ENCODE results near the gene ACAD8. TPM values are rescaled to one million over a fixed set of nuclear protein-coding genes. Genes with fewer than 3 reads are reported as not detected.

ACAD8 gene
- total RNA-seq, 6 donors from 2014 or later, result 27.7 to 64.4 (median 36.9) TPM

DNA sequence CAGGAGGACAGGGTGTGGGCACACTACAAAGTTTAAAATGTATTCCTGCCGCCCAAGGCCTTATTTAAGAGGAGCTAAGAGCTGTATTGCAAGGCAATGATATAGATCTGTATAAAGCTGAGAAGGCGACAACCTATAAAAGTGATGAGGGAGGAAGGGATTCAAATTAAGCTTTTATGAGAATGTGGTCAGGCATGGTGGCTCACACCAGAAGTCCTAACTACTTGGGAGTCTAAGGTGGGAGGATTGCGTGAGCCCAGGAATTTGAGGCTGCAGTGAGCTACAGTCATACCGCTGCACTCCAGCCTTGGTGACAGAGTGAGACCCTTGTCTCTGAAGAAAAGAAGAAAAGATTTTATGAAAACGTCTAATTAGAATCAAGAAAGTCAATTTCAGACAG, 13.1 kb downstream of the ACAD8 start:
- DNase-seq (no peak), ATAC-seq (ENCODE audit: low FRiP score in 2 of 2) (peak; percentile 15 to 35)
- Histone ChIP-seq H3K27ac (peak overlapping the region in 1 of 4 donors; percentile 54), H3K4me3 (no peak overlapping the region), H3K9me3 (no peaks in the 10 kb centered on the region), H3K27me3 (no peaks in the 10 kb centered on the region), H3K36me3 (peaks cover 0 to 37% (median 26%) of the 10 kb centered on the region in 4 donors), H3K4me1 (peaks cover 13 to 21% (median 16%) of the 10 kb centered on the region in 4 donors)
- 72 to 78% methylated on average over 5 of the region's 5 CpGs for WGBS, 2 donors
- TF ChIP-seq POLR2AphosphoS5 (IDR thresholded peaks at IDR 0.05) (no peak), POLR2A (IDR thresholded peaks at IDR 0.05) (no peak), EP300 (IDR thresholded peaks at IDR 0.05) (no peak)
- TF ChIP-seq, protein P1, sequence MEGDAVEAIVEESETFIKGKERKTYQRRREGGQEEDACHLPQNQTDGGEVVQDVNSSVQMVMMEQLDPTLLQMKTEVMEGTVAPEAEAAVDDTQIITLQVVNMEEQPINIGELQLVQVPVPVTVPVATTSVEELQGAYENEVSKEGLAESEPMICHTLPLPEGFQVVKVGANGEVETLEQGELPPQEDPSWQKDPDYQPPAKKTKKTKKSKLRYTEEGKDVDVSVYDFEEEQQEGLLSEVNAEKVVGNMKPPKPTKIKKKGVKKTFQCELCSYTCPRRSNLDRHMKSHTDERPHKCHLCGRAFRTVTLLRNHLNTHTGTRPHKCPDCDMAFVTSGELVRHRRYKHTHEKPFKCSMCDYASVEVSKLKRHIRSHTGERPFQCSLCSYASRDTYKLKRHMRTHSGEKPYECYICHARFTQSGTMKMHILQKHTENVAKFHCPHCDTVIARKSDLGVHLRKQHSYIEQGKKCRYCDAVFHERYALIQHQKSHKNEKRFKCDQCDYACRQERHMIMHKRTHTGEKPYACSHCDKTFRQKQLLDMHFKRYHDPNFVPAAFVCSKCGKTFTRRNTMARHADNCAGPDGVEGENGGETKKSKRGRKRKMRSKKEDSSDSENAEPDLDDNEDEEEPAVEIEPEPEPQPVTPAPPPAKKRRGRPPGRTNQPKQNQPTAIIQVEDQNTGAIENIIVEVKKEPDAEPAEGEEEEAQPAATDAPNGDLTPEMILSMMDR (IDR thresholded peaks at IDR 0.05), result no peak

DNA sequence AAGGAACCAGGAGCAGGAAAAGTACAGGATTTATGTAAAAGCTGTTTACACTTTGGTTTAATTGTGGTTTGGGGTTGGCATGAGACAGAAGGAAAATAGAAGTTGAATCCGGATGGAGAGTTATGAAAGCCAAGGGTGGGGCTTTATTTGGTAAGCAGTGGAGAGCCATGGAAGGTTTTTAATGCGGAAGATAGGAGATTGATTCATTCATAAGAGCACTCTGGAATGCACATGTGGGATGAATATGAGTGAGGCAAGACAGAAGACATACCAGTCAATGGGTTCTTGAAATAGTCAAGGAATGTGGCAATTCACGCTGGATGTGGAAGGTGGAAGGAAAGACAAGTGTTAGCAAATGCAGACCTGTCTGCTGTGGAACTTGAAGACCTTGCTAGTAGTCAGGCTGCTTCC, 13.5 kb downstream of the ACAD8 start:
- Histone ChIP-seq H3K4me3 (no peak overlapping the region), H3K36me3 (peaks cover 0 to 33% (median 23%) of the 10 kb centered on the region in 4 donors), H3K27ac (peak overlapping the region in 1 of 4 donors; percentile 54), H3K9me3 (no peaks in the 10 kb centered on the region), H3K27me3 (no peaks in the 10 kb centered on the region), H3K4me1 (peaks cover 13 to 21% (median 16%) of the 10 kb centered on the region in 4 donors)
- peak; percentile 89 to 90 for ATAC-seq (ENCODE audit: low FRiP score in 2 of 2)
- 22 to 29% methylated on average over 3 of the region's 3 CpGs for WGBS, 2 donors
- TF ChIP-seq, protein P1 (IDR thresholded peaks at IDR 0.05), result no peak
- peak in 1 of 2 donors; percentile 46 for TF ChIP-seq POLR2AphosphoS5 (IDR thresholded peaks at IDR 0.05)
- no peak for DNase-seq

DNA sequence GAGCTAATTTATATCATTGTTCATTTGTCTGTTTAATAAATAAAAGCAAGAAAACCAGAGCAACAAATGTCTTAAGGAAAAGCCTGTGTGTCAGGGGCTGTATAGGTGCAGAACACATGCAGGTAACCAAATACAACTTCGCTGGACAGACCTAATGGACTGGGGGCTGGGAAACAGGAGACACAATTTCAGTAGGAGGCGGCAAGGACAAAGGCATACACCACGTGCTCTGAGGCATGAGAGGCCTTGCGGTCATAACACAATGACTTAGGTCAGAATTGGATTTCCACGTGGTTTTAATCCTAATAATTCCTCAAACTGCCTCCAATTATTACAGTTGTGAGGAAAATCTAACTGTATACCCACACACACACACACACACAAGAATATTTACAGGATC, 14.1 kb downstream of the ACAD8 start:
- no peaks in the 10 kb centered on the region for H3K27me3 ChIP-seq
- TF ChIP-seq POLR2AphosphoS5 (IDR thresholded peaks at IDR 0.05), result no peak
- no peak for TF ChIP-seq EP300 (IDR thresholded peaks at IDR 0.05)
- TF ChIP-seq, protein P1 (IDR thresholded peaks at IDR 0.05), result no peak
- TF ChIP-seq POLR2A (IDR thresholded peaks at IDR 0.05), result no peak
- WGBS, 2 donors, result 79 to 81% methylated on average over 5 of the region's 5 CpGs
- peaks cover 13 to 21% (median 16%) of the 10 kb centered on the region in 4 donors for H3K4me1 ChIP-seq
- peaks cover 0 to 27% (median 17%) of the 10 kb centered on the region in 4 donors for H3K36me3 ChIP-seq
- ATAC-seq (ENCODE audit: low FRiP score in 2 of 2) (no peak), DNase-seq (no peak)
- no peaks in the 10 kb centered on the region for H3K9me3 ChIP-seq
- no peak overlapping the region for H3K4me3 ChIP-seq
- no peak overlapping the region for H3K27ac ChIP-seq

DNA sequence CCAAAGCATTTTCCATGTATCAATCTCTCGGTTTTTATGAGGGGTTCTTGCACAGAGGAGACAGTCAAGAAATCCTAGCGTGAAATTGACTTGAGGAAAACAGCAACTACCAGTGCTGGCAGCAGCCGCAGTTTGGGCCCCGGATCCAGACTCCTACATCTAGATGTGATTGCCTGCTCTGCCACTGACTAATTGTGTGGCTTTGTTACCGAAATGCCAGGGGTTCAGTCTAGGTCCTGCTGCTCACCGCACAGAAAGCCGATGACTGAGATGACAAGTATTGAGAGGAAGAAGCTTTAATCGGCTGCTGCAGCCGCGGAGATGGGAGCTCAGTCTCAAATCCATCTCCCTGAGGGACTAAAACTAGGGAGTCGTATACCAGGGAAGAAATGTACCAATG, 14.6 kb downstream of the ACAD8 start:
- TF ChIP-seq POLR2A (IDR thresholded peaks at IDR 0.05) (no peak), POLR2AphosphoS5 (IDR thresholded peaks at IDR 0.05) (no peak), EP300 (IDR thresholded peaks at IDR 0.05) (no peak)
- TF ChIP-seq, protein P1 (IDR thresholded peaks at IDR 0.05), result no peak
- Histone ChIP-seq H3K27ac (no peak overlapping the region), H3K27me3 (peaks cover 0 to 2% (median under 1%) of the 10 kb centered on the region in 4 donors), H3K9me3 (no peaks in the 10 kb centered on the region), H3K4me1 (peaks cover 13 to 21% (median 16%) of the 10 kb centered on the region in 4 donors), H3K36me3 (peaks cover 0 to 22% (median 13%) of the 10 kb centered on the region in 4 donors), H3K4me3 (no peak overlapping the region)
- no peak for ATAC-seq (ENCODE audit: low FRiP score in 2 of 2)
- DNase-seq, result no peak
- WGBS, 2 donors, result 94% methylated on average over 11 of the region's 11 CpGs

DNA sequence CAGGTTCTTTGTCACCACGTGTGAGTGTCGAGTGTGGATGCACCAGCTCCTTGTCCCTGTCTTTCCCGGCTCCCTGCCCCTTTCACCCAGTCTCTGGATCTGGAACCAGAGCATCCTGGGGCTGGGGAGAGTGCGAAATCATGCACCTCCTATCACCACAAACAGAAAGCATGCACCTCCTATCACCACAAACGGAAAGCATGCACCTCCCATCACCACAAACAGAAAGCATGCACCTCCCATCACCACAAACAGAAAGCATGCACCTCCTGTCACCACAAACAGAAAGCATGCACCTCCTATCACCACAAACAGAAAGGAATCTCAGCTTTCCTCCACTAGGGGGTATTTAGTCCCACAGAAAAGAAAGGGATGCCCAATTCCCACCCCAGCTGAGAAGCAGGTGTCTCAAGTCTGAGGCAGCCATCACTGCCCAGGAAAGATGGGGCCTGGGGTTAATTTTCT, 16.9 kb downstream of the ACAD8 start:
- TF ChIP-seq, protein P1 (IDR thresholded peaks at IDR 0.05), result no peak
- TF ChIP-seq EP300 (IDR thresholded peaks at IDR 0.05) (no peak), POLR2A (IDR thresholded peaks at IDR 0.05) (no peak), POLR2AphosphoS5 (IDR thresholded peaks at IDR 0.05) (no peak)
- H3K4me1 ChIP-seq, result peaks cover 13 to 21% (median 16%) of the 10 kb centered on the region in 4 donors
- ATAC-seq (ENCODE audit: low FRiP score in 2 of 2) (no peak), DNase-seq (no peak)
- H3K27me3 ChIP-seq, result peaks cover 0 to 17% (median 3%) of the 10 kb centered on the region in 4 donors
- H3K9me3 ChIP-seq, result no peaks in the 10 kb centered on the region
- peaks cover 0 to 3% (median 0%) of the 10 kb centered on the region in 4 donors for H3K36me3 ChIP-seq
- 43 to 44% methylated on average over 3 to 5 of the region's 5 CpGs for WGBS, 2 donors
- no peak overlapping the region for H3K4me3 ChIP-seq
- no peak overlapping the region for H3K27ac ChIP-seq

Measured in upper lobe of left lung (tissue), 6 donors.